HG02763 (cell line): Measurements from ENCODE around the gene CIDEA.

Experiments
- ATAC-seq: cut with Tn5 transposase; IDR thresholded peaks from one replicate; pipeline ENCODE4 v1.9.1; 2021; ENCODE audit warnings: mild to moderate bottlenecking, moderate library complexity; ENCODE audit not compliant: unreplicated experiment

The CIDEA gene

GRCh38 chr18:12271376-12272235 lies 17.4 kb downstream of the CIDEA start:
- peak; percentile 86 for ATAC-seq

GRCh38 chr18:12274793-12275192 lies 20.6 kb downstream of the CIDEA start:
- ATAC-seq, result no peak

- no peak for ATAC-seq
Measured at GRCh38 chr18:12276736-12277554, 22.8 kb downstream of the CIDEA start.

- no peak for ATAC-seq
Measured at GRCh38 chr18:12278215-12278671, 24.1 kb downstream of the CIDEA start.

DNA sequence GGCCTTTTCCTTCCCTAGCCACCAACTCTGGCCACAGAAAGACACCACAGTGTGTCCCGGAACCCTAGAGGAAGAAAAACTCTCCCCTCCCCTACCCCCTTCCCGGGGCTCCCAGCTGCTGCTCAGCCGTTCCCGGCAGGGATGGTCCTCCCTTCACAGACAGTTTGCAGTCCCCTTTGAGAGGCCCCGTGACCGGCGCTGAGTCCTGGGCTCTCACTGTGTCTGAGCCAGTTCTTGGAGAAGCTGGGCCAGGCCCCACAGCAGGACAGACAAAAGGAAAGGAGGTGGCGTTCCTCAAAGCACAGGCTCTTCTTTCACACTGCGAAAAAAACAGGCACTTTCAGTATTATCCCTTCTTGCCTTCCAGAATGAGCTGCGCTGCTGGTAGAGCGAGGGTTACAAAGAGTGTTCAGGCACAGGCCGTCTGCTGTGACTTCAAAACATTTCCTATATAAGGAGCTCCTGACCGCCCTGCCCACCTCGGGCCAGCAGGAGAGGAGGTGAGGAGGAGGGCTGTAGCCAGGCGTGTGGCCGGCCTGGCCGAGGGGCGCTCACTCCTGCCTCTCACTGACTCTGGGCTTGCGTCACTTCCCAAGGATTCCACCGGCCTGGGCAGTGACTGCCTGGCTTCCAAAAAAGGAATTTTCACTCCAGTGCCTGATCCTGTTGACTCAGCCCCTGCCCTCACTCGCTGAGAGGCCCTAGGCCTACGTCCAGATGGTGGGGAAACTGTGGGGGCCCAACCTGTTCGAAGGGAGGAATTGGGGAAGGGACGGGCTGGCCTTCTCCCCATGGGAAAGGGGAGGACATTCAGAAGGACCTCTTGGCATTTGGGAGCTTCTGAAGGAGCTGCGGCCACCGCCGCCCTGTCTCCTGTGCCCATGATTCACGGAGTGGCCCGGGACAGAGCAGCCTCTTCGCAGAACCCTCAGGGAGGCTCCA lies 24.9 kb downstream of the CIDEA start:
- ATAC-seq, result no peak

- no peak for ATAC-seq
Measured at GRCh38 chr18:12279781-12280531, 25.8 kb downstream of the CIDEA start.

GRCh38 chr18:12281861-12282260 lies 27.7 kb downstream of the CIDEA start:
- no peak for ATAC-seq

DNA sequence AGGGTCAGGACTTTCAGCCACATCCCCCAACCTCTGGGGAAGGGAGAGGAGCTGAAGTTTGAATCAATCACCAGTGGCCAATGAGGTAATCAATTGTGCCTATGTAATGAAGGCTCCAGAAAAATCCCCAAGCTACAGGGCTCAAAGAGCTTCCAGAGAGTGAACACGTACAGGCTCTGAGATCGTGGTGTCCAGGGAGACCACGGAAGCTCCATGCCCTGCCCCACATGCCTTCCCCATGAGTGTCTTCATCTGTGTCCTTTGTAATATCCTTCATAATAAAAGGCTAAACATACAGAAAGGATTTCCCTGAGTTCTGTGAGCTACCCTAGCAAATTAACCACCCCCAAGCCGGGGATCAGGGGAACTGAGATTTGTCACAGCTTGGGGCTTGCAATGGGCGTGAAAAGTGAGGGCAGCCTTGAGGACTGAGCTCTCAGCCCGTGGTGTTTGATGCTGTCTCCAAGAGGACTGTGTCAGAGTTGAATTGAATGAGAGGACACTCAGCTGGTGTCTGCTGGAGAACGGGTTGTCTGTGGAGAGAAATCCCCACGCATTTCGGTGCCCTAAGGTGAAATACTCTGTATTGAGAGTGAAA lies 28.4 kb downstream of the CIDEA start:
- no peak for ATAC-seq

DNA sequence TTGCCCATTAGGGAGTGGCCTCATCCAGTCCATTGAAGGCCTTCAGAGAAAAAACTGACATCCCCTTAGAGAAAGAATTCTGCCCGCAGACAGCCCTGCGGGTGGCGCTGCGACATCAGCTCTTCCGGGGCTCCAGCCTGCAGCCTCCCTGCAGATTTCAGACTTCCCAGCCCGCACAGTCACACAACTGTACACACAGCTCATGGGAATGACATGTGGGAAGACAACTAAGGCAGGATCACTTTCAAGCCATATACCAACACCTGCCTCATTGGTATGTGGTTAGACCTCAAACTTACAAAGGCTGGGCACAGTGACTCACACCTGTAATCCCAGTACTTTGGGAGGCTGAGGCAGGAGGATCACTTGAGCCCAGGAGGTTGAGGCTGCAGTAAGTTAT lies 29.1 kb downstream of the CIDEA start:
- no peak for ATAC-seq

GRCh38 chr18:12283666-12284065 lies 29.5 kb downstream of the CIDEA start:
- ATAC-seq, result no peak

DNA sequence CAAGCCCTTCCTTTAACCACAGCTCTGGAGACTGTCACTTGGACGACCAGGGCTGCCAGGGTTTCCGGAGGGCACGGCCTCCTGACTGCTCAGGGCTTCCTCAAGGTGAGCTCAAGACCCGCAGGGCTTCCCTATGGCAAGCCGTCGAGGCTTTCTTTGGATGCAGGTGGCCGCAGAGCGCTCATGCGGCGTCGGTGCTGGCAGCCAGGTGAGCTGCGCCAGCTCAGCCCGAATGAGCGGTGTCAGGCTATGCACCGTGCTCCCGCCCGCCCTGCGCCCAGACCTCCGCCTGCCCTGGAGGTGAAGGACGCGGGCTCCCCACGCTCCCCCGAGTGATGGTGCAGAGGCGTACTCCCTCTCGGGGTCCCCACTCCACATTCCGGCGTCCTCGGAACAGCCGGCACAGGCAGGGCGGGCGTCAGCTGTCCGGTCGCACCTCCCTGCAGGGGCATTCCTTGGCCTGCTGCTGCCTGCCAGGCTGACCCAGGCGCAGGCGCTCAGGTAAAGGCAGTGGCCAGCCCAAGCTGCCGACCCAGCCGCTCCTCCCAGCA lies 33.0 kb downstream of the CIDEA start:
- ATAC-seq, result no peak

GRCh38 chr18:12287684-12288402 lies 33.7 kb downstream of the CIDEA start:
- ATAC-seq, result no peak

- no peak for ATAC-seq
Measured at GRCh38 chr18:12288403-12288755, 34.2 kb downstream of the CIDEA start.

DNA sequence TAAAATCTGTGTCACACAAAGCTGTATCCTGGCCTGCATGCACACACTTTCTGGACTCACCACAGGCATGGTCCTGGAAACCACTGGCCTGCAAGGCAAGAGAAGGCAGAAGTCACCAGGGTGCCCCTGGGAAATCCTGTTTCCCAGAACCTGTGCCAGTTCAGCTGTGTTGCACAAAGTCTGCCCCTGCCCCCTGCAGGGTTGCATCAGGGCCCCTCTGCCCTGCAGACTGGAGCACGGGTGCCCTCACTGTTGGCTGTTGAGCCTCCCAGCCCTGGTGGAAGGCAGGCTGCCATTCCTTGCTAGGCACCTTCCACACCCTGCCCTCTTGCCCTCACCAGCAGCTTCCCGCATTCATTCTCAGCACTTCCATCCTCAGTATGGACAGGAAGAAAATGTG lies 35.9 kb downstream of the CIDEA start:
- ATAC-seq, result no peak

DNA sequence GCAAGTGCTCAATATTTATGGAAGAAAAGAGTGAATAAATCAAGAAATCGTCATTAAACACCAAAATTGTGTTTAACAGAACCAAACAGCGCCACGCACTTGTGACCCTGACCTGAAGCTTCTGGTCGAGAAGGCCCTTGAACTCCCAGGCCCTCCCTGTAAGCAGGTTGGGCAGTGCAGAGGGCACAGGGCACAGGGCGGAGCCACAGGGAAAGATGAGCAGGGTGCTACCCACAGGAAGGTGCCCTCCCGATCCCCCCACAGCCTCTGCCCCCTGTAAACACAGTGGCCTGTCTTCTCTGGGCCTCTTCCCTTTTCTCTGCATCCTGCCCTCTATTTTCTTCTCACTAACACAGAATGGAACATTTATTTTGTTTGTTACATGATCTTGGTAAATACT lies 37.0 kb downstream of the CIDEA start:
- ATAC-seq, result no peak

GRCh38 chr18:12291690-12292089 lies 37.5 kb downstream of the CIDEA start:
- no peak for ATAC-seq

- no peak for ATAC-seq
Measured at GRCh38 chr18:12293831-12294230, 39.7 kb downstream of the CIDEA start.

- no peak for ATAC-seq
Measured at GRCh38 chr18:12295389-12296086, 41.4 kb downstream of the CIDEA start.
